Measurements from ENCODE around the gene ARSD. TPM values are rescaled to one million over a fixed set of nuclear protein-coding genes. Genes with fewer than 3 reads are reported as not detected.
"Not testable (repeated sequence)": the region's sequence is repeated elsewhere in the genome, so short reads cannot be mapped to it uniquely, and the experiment has no call there.

The ARSD gene
- total and polyA plus RNA-seq, 3 experiments from 2014 or later = 1.6 to 4.0 (median 2.2) TPM

- H3K36me3 ChIP-seq (ENCODE audit: insufficient read depth, low read length) = no peaks in the 10 kb centered on the region
- H3K27me3 ChIP-seq (ENCODE audit: insufficient read depth, low read length, poor library complexity, severe bottlenecking) = no peaks in the 10 kb centered on the region
- Mint-ChIP-seq H3K36me3 (no peaks in the 10 kb centered on the region), H3K27me3 (peaks cover 7 to 8% of the 10 kb centered on the region in 2 donors), H3K27ac (no peak overlapping the region), H3K9me3 (no peaks in the 10 kb centered on the region), H3K4me1 (peaks cover 4 to 8% (median 6%) of the 10 kb centered on the region in 3 donors), H3K4me3 (peak overlapping the region in 1 of 7 donors; percentile 72)
- H3K27ac ChIP-seq (ENCODE audit: low read depth, low read length) = no peak overlapping the region
- ChIA-PET CTCF (no interaction called here), POLR2A (no interaction called here)
- no peaks in the 10 kb centered on the region for H3K9me3 ChIP-seq (ENCODE audit: low read length)
- H3K4me3 ChIP-seq (ENCODE audit: low read length) = no peak overlapping the region
- no peak for DNase-seq
- no peaks in the 10 kb centered on the region for H3K4me1 ChIP-seq (ENCODE audit: insufficient read depth, low read length)
Observed at GRCh38 chrX:2967012-2967411, 37.9 kb upstream of the ARSD start.

- H3K4me3 Mint-ChIP-seq = no peak overlapping the region
- H3K9me3 ChIP-seq (ENCODE audit: low read length) = no peaks in the 10 kb centered on the region
- H3K4me1 ChIP-seq (ENCODE audit: insufficient read depth, low read length) = no peaks in the 10 kb centered on the region
- H3K27ac ChIP-seq (ENCODE audit: low read depth, low read length) = no peak overlapping the region
- CTCF ChIA-PET = no interaction called here
- peaks cover 5 to 7% of the 10 kb centered on the region in 2 donors for H3K27me3 Mint-ChIP-seq
- H3K36me3 Mint-ChIP-seq = no peaks in the 10 kb centered on the region
- peaks cover 4 to 8% (median 6%) of the 10 kb centered on the region in 3 donors for H3K4me1 Mint-ChIP-seq
- H3K36me3 ChIP-seq (ENCODE audit: insufficient read depth, low read length) = no peaks in the 10 kb centered on the region
- H3K4me3 ChIP-seq (ENCODE audit: low read length) = no peak overlapping the region
- POLR2A ChIA-PET = no interaction called here
- no peak for DNase-seq
- no peaks in the 10 kb centered on the region for H3K9me3 Mint-ChIP-seq
- no peaks in the 10 kb centered on the region for H3K27me3 ChIP-seq (ENCODE audit: insufficient read depth, low read length, poor library complexity, severe bottlenecking)
- no peak overlapping the region for H3K27ac Mint-ChIP-seq
Observed at GRCh38 chrX:2965965-2966364, 36.8 kb upstream of the ARSD start.

GRCh38 chrX:2963992-2964794 lies 35.1 kb upstream of the ARSD start:
- H3K4me3 Mint-ChIP-seq; H3K4me1 ChIP-seq (ENCODE audit: insufficient read depth, low read length); H3K36me3 Mint-ChIP-seq; H3K27ac ChIP-seq (ENCODE audit: low read depth, low read length); POLR2A ChIA-PET; H3K27me3 ChIP-seq (ENCODE audit: insufficient read depth, low read length, poor library complexity, severe bottlenecking); H3K4me3 ChIP-seq (ENCODE audit: low read length); H3K27ac Mint-ChIP-seq; H3K9me3 ChIP-seq (ENCODE audit: low read length); H3K27me3 Mint-ChIP-seq; H3K4me1 Mint-ChIP-seq; CTCF ChIA-PET; H3K9me3 Mint-ChIP-seq; H3K36me3 ChIP-seq (ENCODE audit: insufficient read depth, low read length); DNase-seq: not testable (repeated sequence)

GRCh38 chrX:2963449-2963848 lies 34.3 kb upstream of the ARSD start:
- H3K4me3 Mint-ChIP-seq; H3K4me1 ChIP-seq (ENCODE audit: insufficient read depth, low read length); CTCF ChIA-PET; H3K27ac ChIP-seq (ENCODE audit: low read depth, low read length); H3K27me3 ChIP-seq (ENCODE audit: insufficient read depth, low read length, poor library complexity, severe bottlenecking); H3K9me3 ChIP-seq (ENCODE audit: low read length); H3K27me3 Mint-ChIP-seq; H3K27ac Mint-ChIP-seq; H3K36me3 ChIP-seq (ENCODE audit: insufficient read depth, low read length); DNase-seq; H3K4me3 ChIP-seq (ENCODE audit: low read length); POLR2A ChIA-PET; H3K4me1 Mint-ChIP-seq; H3K36me3 Mint-ChIP-seq; H3K9me3 Mint-ChIP-seq: not testable (repeated sequence)

- Histone ChIP-seq H3K4me3 (ENCODE audit: low read length) (no peak overlapping the region), H3K4me1 (ENCODE audit: insufficient read depth, low read length) (no peaks in the 10 kb centered on the region), H3K27me3 (ENCODE audit: insufficient read depth, low read length, poor library complexity, severe bottlenecking) (no peaks in the 10 kb centered on the region), H3K36me3 (ENCODE audit: insufficient read depth, low read length) (no peaks in the 10 kb centered on the region), H3K27ac (ENCODE audit: low read depth, low read length) (no peak overlapping the region), H3K9me3 (ENCODE audit: low read length) (no peaks in the 10 kb centered on the region)
- Mint-ChIP-seq H3K9me3 (no peaks in the 10 kb centered on the region), H3K4me1 (no peaks in the 10 kb centered on the region), H3K36me3 (no peaks in the 10 kb centered on the region), H3K4me3 (no peak overlapping the region), H3K27me3 (peaks cover 2 to 3% of the 10 kb centered on the region in 2 donors), H3K27ac (no peak overlapping the region)
- ChIA-PET POLR2A (no interaction called here), CTCF (no interaction called here)
- DNase-seq = no peak
Observed at GRCh38 chrX:2962381-2962780, 33.2 kb upstream of the ARSD start.

- no peaks in the 10 kb centered on the region for H3K4me1 Mint-ChIP-seq
- H3K36me3 ChIP-seq (ENCODE audit: insufficient read depth, low read length) = no peaks in the 10 kb centered on the region
- H3K9me3 ChIP-seq (ENCODE audit: low read length) = no peaks in the 10 kb centered on the region
- H3K27me3 Mint-ChIP-seq = peaks cover 3 to 4% of the 10 kb centered on the region in 2 donors
- H3K27ac Mint-ChIP-seq = no peak overlapping the region
- no peak overlapping the region for H3K27ac ChIP-seq (ENCODE audit: low read depth, low read length)
- POLR2A ChIA-PET = no interaction called here
- CTCF ChIA-PET = no interaction called here
- no peaks in the 10 kb centered on the region for H3K27me3 ChIP-seq (ENCODE audit: insufficient read depth, low read length, poor library complexity, severe bottlenecking)
- DNase-seq = no peak
- no peaks in the 10 kb centered on the region for H3K9me3 Mint-ChIP-seq
- H3K4me1 ChIP-seq (ENCODE audit: insufficient read depth, low read length) = no peaks in the 10 kb centered on the region
- no peak overlapping the region for H3K4me3 ChIP-seq (ENCODE audit: low read length)
- H3K4me3 Mint-ChIP-seq = no peak overlapping the region
- no peaks in the 10 kb centered on the region for H3K36me3 Mint-ChIP-seq
Observed at GRCh38 chrX:2960861-2961515, 31.8 kb upstream of the ARSD start.

- H3K27me3 ChIP-seq (ENCODE audit: insufficient read depth, low read length, poor library complexity, severe bottlenecking) = no peaks in the 10 kb centered on the region
- H3K9me3 ChIP-seq (ENCODE audit: low read length) = no peaks in the 10 kb centered on the region
- POLR2A ChIA-PET = no interaction called here
- no peak overlapping the region for H3K4me3 Mint-ChIP-seq
- no peak overlapping the region for H3K27ac ChIP-seq (ENCODE audit: low read depth, low read length)
- CTCF ChIA-PET = no interaction called here
- no peaks in the 10 kb centered on the region for H3K9me3 Mint-ChIP-seq
- no peaks in the 10 kb centered on the region for H3K36me3 Mint-ChIP-seq
- no peak overlapping the region for H3K4me3 ChIP-seq (ENCODE audit: low read length)
- H3K36me3 ChIP-seq (ENCODE audit: insufficient read depth, low read length) = no peaks in the 10 kb centered on the region
- H3K4me1 ChIP-seq (ENCODE audit: insufficient read depth, low read length) = no peaks in the 10 kb centered on the region
- H3K27me3 Mint-ChIP-seq = peaks cover 3 to 10% of the 10 kb centered on the region in 2 donors
- DNase-seq = no peak
- H3K4me1 Mint-ChIP-seq = no peaks in the 10 kb centered on the region
- H3K27ac Mint-ChIP-seq = no peak overlapping the region
Observed at GRCh38 chrX:2958199-2958598, 29.1 kb upstream of the ARSD start.

GRCh38 chrX:2955838-2956237 lies 26.7 kb upstream of the ARSD start:
- Mint-ChIP-seq H3K36me3 (no peaks in the 10 kb centered on the region), H3K27ac (no peak overlapping the region), H3K27me3 (peaks cover 0 to 10% of the 10 kb centered on the region in 2 donors), H3K9me3 (no peaks in the 10 kb centered on the region), H3K4me3 (no peak overlapping the region), H3K4me1 (no peaks in the 10 kb centered on the region)
- no peaks in the 10 kb centered on the region for H3K36me3 ChIP-seq (ENCODE audit: insufficient read depth, low read length)
- no peak overlapping the region for H3K4me3 ChIP-seq (ENCODE audit: low read length)
- ChIA-PET CTCF (no interaction called here), POLR2A (no interaction called here)
- no peak for DNase-seq
- H3K27me3 ChIP-seq (ENCODE audit: insufficient read depth, low read length, poor library complexity, severe bottlenecking) = no peaks in the 10 kb centered on the region
- no peaks in the 10 kb centered on the region for H3K4me1 ChIP-seq (ENCODE audit: insufficient read depth, low read length)
- H3K27ac ChIP-seq (ENCODE audit: low read depth, low read length) = no peak overlapping the region
- no peaks in the 10 kb centered on the region for H3K9me3 ChIP-seq (ENCODE audit: low read length)
